CD4-positive, alpha-beta T cell treated with Interleukin-15 for 1 hour (primary cell): ENCODE measurements around the gene CASP14.
"Not testable (repeated sequence)": the region's sequence is repeated elsewhere in the genome, so short reads cannot be mapped to it uniquely, and the experiment has no call there.

Source experiments
- DNase-seq: peaks from one replicate; pipeline ENCODE4 v3.0.0-alpha.2; 2020

The CASP14 gene

GRCh38 chr19:15072930-15073647, 23.8 kb downstream of the CASP14 start:
- no peak for DNase-seq

DNA sequence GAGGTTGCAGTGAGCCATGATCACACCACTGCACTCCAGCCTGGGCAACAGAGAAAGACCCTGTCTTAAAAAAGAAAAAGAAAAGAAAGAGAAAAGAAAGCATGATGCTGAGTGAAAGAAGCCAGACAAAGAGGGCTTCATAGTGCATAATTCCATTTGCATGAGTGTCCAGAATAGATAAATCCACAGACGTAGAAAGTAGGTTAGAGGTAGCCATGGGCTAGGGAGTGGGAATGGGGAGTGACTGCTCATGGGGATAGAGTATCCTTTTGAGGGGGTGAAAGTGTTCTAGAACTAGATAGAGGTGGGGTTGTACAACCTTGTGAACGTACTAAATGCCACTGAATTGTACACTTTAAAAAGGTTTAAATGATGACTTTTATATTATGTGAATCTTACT, 25.1 kb downstream of the CASP14 start:
- DNase-seq, result no peak

GRCh38 chr19:15075806-15076205, 26.5 kb downstream of the CASP14 start:
- DNase-seq, result no peak

GRCh38 chr19:15080002-15080401, 30.7 kb downstream of the CASP14 start:
- not testable (repeated sequence) for DNase-seq

DNA sequence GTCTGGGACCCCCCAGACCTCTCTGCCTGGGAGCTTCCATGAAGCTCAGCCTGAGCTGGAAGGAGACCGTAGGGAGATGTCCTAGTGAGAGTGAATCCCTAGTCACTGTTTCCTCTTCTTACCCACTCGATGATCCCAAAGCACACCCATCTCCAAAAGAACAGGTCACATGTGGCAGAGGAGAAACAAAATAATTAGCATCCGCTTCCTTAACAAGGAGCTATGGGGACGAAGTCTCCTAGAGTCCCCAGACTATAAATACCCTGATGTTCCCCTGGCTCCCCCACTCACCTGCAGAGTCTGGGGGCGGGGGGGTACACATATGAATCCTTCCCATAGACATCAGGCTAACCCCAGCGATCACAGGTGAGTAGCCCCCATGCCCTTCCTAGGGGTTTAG, 32.6 kb downstream of the CASP14 start, which contains the start of gene OR1I1:
OR1I1 (plus strand) TSS at position 301 of the 400 bp plus-strand sequence. CDS start 4,855 bp downstream, outside the sequence.
- DNase-seq, result no peak

- no peak for DNase-seq
Measured at GRCh38 chr19:15087182-15087581, 37.9 kb downstream of the CASP14 start.

- peak; percentile 30 for DNase-seq
Measured at GRCh38 chr19:15091918-15092753, 42.9 kb downstream of the CASP14 start.

DNA sequence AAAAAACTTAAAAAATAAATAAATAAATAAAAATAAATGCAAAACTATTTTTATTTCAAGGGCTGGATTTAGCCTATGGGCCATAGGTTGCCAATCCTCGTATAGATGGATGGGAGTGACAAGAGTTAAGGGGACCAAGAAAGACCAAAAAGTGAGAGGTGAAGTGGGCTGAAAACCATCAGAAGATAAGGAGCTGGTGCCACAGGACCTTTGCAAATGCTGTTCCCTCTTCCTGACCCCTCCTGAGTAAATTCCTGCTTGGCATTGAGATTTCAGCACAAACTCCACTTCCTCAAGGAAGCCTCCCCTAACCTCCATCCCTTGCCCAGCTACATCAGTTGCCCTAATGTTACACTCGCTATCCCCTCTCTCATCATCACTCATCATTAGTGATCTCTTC, 43.7 kb downstream of the CASP14 start:
- no peak for DNase-seq

DNA sequence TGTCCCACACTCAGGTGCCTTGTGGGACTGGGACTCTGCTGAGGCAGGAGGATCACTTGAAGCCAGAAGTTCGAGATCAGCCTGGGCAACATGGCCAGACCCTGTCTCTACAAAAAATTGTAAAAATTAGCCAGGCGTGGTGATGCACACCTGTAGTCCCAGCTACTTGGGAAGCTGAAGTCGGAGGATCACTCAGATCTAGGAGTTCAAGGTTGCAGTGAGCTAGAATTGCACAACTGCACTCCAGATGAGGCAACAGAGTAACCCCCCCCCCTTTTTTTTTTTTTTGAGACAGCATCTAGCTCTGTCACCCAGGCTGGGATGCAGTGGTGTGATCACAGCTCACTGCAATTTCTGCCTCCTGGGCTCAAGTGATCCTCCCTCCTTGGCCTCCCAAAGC, 46.9 kb downstream of the CASP14 start:
- no peak for DNase-seq

DNA sequence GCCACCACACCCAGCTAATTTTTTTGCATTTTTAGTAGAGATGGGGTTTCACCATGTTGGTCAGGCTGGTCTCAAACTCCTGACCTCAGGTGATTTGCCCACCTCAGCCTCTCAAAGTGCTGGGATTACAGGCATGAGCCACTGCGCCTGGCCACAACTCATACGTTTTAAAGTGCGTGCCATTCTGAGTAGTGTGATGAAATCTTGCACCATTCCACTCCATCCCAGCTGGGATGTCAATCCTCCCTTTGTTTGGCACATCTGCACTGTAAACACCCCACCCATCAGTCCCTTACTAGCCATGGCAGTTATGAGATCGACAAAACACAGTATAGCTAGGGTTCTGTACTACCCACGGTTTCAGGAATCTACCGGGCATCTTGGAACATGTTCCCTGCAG, 48.7 kb downstream of the CASP14 start:
- DNase-seq, result not testable (repeated sequence)

DNA sequence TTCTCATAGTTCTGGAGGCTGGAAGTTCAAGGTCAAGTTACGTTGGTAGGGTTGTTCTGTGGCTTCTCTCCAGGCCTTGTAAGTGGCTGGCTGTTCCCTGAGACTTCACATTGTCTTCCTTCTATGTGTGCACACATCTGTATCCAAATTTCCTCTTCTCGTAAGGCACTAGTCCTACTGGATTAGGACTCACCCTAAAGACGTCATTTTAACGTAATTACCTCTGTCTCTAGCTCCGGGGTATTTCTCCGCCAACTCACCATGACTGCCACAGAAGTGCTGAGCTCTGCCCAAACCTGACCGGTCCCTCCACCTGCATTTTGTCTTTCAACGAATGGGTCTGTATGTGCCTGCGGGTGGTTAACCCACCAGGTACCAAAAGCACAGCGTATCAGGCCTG, 49.2 kb downstream of the CASP14 start:
- DNase-seq, result no peak

GRCh38 chr19:15099017-15099582, 49.8 kb downstream of the CASP14 start:
- DNase-seq, result no peak

DNA sequence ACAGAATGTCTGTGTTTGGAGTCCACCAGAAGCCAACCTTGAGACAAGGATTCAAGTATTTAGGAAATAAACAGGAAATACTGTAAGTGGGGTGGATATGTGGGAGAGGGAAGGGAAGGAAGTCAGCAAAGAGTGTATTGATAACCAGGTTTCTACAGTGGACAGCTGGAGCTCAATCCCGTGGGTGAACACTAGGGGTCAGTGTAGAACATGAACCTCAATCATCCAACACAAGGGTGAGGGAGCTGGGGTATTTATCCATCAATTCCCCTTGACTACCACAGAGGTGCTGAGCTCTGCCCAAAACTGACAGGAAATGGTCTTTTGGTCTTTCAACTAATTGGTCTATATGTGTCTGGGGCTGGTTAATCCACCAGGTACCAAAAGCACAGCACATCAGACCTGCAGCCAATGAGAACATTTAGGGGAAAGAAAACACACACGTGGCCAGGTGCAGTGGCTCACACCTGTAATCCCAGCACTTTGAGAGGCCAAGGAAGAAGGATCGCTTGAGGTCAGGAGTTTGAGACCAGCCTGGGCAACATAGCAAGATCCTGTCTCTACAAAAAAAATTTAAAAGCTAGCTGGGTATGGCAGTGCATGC, 52.3 kb downstream of the CASP14 start:
- peak; percentile 32 for DNase-seq

- DNase-seq, result no peak
Measured at GRCh38 chr19:15104003-15104402, 54.7 kb downstream of the CASP14 start.

- DNase-seq, result no peak
Measured at GRCh38 chr19:15104411-15104810, 55.1 kb downstream of the CASP14 start.

- DNase-seq, result no peak
Measured at GRCh38 chr19:15105044-15105443, 55.8 kb downstream of the CASP14 start.

DNA sequence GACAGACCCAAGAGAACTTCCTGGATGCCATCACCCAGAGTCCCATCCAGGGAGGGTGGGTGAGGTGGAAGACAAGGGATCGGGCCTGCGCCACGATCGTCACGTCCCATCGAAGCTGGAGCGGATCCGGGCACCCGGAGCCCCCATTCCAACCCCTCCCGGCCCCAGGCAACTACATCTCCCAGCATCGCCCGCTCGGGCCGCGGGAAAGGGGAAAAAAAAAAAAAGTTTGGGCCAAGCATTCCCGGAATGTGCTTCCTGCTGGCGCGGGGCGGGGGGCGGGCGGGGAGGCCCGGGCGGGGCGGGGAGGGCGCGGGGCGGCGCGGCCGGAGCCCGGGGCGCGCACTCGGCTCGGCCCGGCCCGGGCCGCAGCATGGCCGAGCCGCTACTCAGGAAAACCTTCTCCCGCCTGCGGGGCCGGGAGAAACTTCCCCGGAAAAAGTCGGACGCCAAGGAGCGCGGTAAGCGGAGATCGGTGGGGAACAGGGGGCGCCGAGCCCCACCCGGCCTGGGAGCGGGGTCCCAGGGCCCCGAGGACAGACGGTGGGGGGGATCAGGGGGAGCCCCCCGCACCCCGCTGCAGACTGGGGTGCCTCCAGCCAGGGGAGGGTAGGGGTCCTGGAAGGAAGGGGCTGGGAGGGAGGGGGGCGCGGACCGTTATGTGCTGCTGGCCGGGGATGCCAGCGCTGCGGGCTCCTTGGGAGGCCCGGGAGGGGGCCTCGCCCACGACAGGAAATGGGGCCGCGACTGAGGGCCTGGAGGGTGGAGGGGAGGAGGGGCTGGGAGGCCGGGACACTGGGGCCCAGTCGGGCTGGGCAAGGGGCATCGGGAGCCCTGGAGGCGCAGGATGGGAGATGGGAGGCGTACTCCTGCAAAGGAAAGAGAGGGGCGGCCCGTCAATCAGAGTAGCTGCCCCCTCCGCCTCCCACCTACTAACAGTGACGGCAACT, 58.1 kb downstream of the CASP14 start, which contains the start of gene SYDE1:
SYDE1 (plus strand) TSS at position 341 of the 950 bp plus-strand sequence; CDS start at position 374, 33 bp downstream.
- DNase-seq, result no peak
